ENCODE data around the gene EIF1AX. TPM values are rescaled to one million over a fixed set of nuclear protein-coding genes. Genes with fewer than 3 reads are reported as not detected.

The EIF1AX gene
- total RNA-seq, 1 experiment from 2014 or later: 158 TPM

DNA sequence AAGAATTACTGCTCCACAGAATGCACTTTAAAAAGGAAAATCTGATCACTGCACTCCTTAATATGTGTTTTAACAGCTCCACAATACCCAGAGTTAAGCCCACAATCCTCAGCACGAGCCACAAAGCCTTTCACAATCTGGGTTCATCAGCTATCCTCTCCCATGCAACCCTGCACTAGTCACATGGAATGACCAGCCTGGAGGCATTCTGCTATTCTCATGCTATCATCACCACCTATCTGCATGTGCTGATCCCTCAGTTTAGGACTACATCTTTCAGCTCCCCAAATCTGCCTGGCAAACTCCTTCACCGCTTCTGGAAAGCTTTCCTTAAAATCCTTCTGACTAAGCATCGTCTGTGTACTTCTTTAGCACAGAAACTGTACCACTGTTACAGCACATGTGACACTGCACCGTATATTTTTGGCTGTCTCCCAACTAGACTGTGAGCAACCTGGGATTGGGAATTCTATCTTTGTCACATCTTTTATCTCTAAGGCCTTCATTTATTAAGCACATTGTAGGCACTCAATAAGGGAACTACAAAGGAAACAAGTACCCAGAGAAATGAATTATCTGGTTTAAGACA lies 18.3 kb upstream of the EIF1AX start:
- Histone ChIP-seq H3T11ph (ENCODE audit: low read length) (no peak overlapping the region), H2BK12ac (ENCODE audit: insufficient read length, low read depth, low read length) (no peak overlapping the region), H4K8ac (replicated peaks; ENCODE audit: insufficient read length, low read depth, low read length) (no peak overlapping the region), H3K4ac (ENCODE audit: low read depth, low read length) (no peak overlapping the region), H4K20me1 (ENCODE audit: control insufficient read depth, insufficient read depth, insufficient read length) (no peaks in the 10 kb centered on the region), H3K79me1 (ENCODE audit: insufficient read depth, low read depth, low read length, poor library complexity, severe bottlenecking) (no peaks in the 10 kb centered on the region), H4K91ac (ENCODE audit: insufficient read length, low read depth, low read length) (no peak overlapping the region), H2BK20ac (ENCODE audit: low read depth, low read length, poor library complexity, severe bottlenecking) (no peak overlapping the region), H3K18ac (ENCODE audit: insufficient read length, low read depth, low read length) (no peak overlapping the region), H2AK5ac (ENCODE audit: insufficient read length, low read length) (no peak overlapping the region), H3K27me3 (ENCODE audit: insufficient read depth, low read length) (no peaks in the 10 kb centered on the region), H2BK5ac (ENCODE audit: insufficient read length, low read length) (no peak overlapping the region), H3K79me2 (ENCODE audit: insufficient read depth, low read length) (no peaks in the 10 kb centered on the region), H3K23me2 (ENCODE audit: insufficient read length, low read depth, low read length, poor library complexity, severe bottlenecking) (no peaks in the 10 kb centered on the region), H2AFZ (ENCODE audit: low read length) (no peak overlapping the region), H3K56ac (ENCODE audit: insufficient read length, low read depth, low read length) (no peak overlapping the region), H2BK120ac (ENCODE audit: low read depth, low read length, poor library complexity, severe bottlenecking) (no peak overlapping the region), H3K4me1 (ENCODE audit: insufficient read depth, low read length) (no peaks in the 10 kb centered on the region), H4K5ac (ENCODE audit: insufficient read length, low read depth, low read length) (no peak overlapping the region), H3K9me3 (ENCODE audit: control insufficient read depth, low read depth, low read length) (peaks cover 43% of the 10 kb centered on the region), H3K14ac (ENCODE audit: insufficient read depth, low read length) (no peak overlapping the region), H3K4me2 (ENCODE audit: insufficient read depth, insufficient read length, low read length) (no peak overlapping the region), H3K9ac (ENCODE audit: extremely low read depth, insufficient read length, low read length) (no peak overlapping the region), H2BK15ac (ENCODE audit: low read depth, low read length) (no peak overlapping the region), H3K27ac (ENCODE audit: insufficient read length, low read depth, low read length) (no peak overlapping the region), H3K23ac (ENCODE audit: insufficient read length, low read depth, low read length) (no peak overlapping the region)
- TF ChIP-seq, protein P1, sequence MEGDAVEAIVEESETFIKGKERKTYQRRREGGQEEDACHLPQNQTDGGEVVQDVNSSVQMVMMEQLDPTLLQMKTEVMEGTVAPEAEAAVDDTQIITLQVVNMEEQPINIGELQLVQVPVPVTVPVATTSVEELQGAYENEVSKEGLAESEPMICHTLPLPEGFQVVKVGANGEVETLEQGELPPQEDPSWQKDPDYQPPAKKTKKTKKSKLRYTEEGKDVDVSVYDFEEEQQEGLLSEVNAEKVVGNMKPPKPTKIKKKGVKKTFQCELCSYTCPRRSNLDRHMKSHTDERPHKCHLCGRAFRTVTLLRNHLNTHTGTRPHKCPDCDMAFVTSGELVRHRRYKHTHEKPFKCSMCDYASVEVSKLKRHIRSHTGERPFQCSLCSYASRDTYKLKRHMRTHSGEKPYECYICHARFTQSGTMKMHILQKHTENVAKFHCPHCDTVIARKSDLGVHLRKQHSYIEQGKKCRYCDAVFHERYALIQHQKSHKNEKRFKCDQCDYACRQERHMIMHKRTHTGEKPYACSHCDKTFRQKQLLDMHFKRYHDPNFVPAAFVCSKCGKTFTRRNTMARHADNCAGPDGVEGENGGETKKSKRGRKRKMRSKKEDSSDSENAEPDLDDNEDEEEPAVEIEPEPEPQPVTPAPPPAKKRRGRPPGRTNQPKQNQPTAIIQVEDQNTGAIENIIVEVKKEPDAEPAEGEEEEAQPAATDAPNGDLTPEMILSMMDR (conservative IDR thresholded peaks at IDR 0.05): no peak
- peaks cover 13 to 38% (median 33%) of the 10 kb centered on the region in 3 experiments for H3K36me3 Mint-ChIP-seq (ENCODE audit: insufficient read depth in 1 of 3, low read depth in 3 of 3)
- H3K9me3 Mint-ChIP-seq: peaks cover 37 to 45% of the 10 kb centered on the region in 2 experiments
- DNase-seq: no peak
- H3K27me3 Mint-ChIP-seq (ENCODE audit: low read depth): no peaks in the 10 kb centered on the region
- H3K4me3 Mint-ChIP-seq: no peak overlapping the region
- no CpG with 5 or more reads among the region's 4 CpGs for WGBS (ENCODE audit: extremely low coverage, insufficient read length, low lambda C conversion rate)
- H3K4me1 Mint-ChIP-seq: no peaks in the 10 kb centered on the region
- no peak overlapping the region; a peak in 1 of 7 replicates for H3K27ac Mint-ChIP-seq
